BLaER1 (cell line): ENCODE measurements around the gene SON.
A peak's percentile ranks its signal among the peaks of the same experiment; 100 is the strongest.

Experiments used
- H3K27ac ChIP-seq: shearing (Covaris generic); formaldehyde crosslinking; 2 replicates; pipeline ENCODE4 v1.8.1; 2022
- H3K27me3 ChIP-seq: shearing (Covaris generic); formaldehyde crosslinking; 2 replicates; pipeline ENCODE4 v1.8.1; 2022
- H3K36me3 ChIP-seq: shearing (Covaris generic); formaldehyde crosslinking; 2 replicates; pipeline ENCODE4 v1.8.1; 2022
- H3K4me1 ChIP-seq: shearing (Covaris generic); formaldehyde crosslinking; 2 replicates; pipeline ENCODE4 v1.8.1; 2022
- H3K4me2 ChIP-seq: shearing (Covaris generic); formaldehyde crosslinking; 2 replicates; pipeline ENCODE4 v1.8.1; 2022
- H3K4me3 ChIP-seq: shearing (Covaris generic); formaldehyde crosslinking; 2 replicates; pipeline ENCODE4 v1.8.1; 2022
- H3K9ac ChIP-seq: shearing (Covaris generic); formaldehyde crosslinking; 2 replicates; pipeline ENCODE4 v1.8.1; 2022
- H3K9me3 ChIP-seq: shearing (Covaris generic); formaldehyde crosslinking; 2 replicates; pipeline ENCODE4 v1.8.1; 2022
- H4K20me1 ChIP-seq: shearing (Covaris generic); formaldehyde crosslinking; 2 replicates; pipeline ENCODE4 v1.8.1; 2022
- Cebpa-rat ChIP-seq: shearing (Covaris generic); IDR thresholded peaks from 2 replicates; pipeline ENCODE4 v1.8.1; 2022

The SON gene

DNA sequence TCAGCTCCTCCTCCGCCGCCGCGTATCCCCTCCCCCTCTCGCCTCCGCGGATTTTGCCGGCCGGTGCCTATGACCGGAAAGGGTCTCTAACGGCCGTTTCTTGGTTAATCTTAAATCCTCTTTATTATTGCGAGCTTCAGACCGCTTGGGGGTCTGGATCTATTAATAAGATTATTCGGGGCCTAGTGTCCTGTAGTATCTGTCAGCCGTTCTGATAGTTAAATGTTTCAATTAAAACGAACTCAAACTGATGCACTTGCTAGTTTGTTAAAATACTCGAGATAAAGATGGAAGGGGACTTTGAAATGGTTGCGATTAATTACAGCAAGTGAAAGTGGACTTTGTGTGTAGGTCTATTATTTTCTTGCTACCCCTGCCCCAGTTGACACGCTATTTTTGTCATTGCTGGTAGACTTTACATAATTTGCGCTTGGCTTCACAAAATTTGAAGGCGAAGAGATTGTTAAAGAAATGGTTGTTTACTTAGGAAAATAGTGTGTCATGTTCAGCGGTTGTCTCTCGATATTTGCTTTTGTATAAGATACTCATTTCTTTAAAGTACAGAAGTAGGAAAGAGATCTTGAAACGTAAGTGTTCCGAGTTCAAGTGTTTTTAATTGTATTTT, 779 bp downstream of the SON start:
- peaks cover 37% of the 10 kb centered on the region for H3K36me3 ChIP-seq
- H3K4me2 ChIP-seq: peak overlapping the region; percentile 85
- TF ChIP-seq Cebpa-rat: no peak
- H3K4me1 ChIP-seq: peaks cover 33% of the 10 kb centered on the region
- peak overlapping the region; percentile 98 for H3K27ac ChIP-seq
- peaks cover 55% of the 10 kb centered on the region for H4K20me1 ChIP-seq
- H3K27me3 ChIP-seq: no peaks in the 10 kb centered on the region
- peak overlapping the region; percentile 83 for H3K4me3 ChIP-seq
- peak overlapping the region; percentile 98 for H3K9ac ChIP-seq
- no peaks in the 10 kb centered on the region for H3K9me3 ChIP-seq

DNA sequence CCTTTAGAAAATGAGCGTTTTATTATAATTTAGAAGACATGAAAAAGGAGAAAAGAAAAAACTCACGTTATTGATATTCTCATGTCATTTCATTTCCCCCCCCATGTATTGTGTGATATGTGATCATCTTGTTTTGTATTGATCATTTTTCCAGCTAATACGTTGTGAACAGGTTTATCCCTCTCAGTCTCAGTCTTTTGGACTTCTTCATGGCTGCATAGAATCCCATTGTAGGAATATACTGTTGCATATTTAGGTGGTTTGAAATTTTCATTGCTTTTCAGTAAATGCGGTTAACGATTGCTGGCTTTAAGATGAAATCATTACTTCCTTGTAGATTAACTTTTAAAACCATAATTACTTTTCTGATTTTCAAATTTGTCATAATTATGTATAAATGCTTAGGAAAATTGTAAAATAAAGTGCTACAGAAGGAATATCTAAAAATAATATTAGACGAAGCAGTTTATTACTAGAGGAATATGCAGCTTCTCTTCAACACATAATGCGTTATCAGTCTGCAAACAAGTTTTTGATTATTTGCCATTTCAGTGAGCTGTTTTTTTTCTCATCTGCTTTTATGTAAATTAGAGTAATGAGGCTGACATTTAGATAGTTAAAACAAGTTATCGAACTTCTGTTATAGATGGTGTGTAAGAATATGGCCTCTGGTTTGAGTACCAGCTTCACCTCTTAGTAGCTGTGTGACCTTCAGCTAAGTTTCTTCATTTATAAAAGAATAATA, 1.8 kb downstream of the SON start:
- Histone ChIP-seq H3K9me3 (no peaks in the 10 kb centered on the region), H3K4me3 (peak overlapping the region; percentile 83), H3K27ac (no peak overlapping the region; the same call in 1 of the 2 replicates), H3K9ac (peak overlapping the region; percentile 98), H3K4me2 (peak overlapping the region; percentile 85), H3K36me3 (peaks cover 37% of the 10 kb centered on the region), H4K20me1 (peaks cover 65% of the 10 kb centered on the region), H3K4me1 (peaks cover 33% of the 10 kb centered on the region), H3K27me3 (no peaks in the 10 kb centered on the region)
- no peak for TF ChIP-seq Cebpa-rat

DNA sequence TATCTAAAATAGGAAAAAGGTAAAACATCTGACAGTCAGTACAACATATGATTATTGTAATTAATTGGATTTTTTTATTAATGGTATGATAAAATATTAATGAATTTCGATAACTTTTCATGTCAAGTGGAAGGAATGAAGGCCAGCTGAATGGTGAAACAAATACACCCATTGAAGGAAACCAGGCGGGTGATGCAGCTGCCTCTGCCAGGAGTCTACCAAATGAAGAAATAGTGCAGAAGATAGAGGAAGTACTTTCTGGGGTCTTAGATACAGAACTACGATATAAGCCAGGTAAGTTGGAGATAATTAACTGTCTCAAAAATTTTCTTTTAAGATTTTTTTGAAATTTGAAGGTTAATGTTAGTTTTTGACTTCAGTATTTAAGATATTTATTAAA, 3.2 kb downstream of the SON start:
- Histone ChIP-seq H3K9me3 (no peaks in the 10 kb centered on the region), H4K20me1 (peaks cover 80% of the 10 kb centered on the region), H3K9ac (no peak overlapping the region), H3K4me1 (peaks cover 22% of the 10 kb centered on the region), H3K36me3 (peaks cover 50% of the 10 kb centered on the region), H3K4me2 (no peak overlapping the region), H3K4me3 (no peak overlapping the region), H3K27ac (no peak overlapping the region), H3K27me3 (no peaks in the 10 kb centered on the region)
- TF ChIP-seq Cebpa-rat: no peak

- Histone ChIP-seq H3K4me1 (peaks cover 10% of the 10 kb centered on the region), H3K4me3 (no peak overlapping the region), H3K4me2 (no peak overlapping the region), H3K9me3 (no peaks in the 10 kb centered on the region), H3K27me3 (no peaks in the 10 kb centered on the region), H3K36me3 (peaks cover 90% of the 10 kb centered on the region), H4K20me1 (peaks cover 100% of the 10 kb centered on the region), H3K9ac (no peak overlapping the region), H3K27ac (no peak overlapping the region)
- no peak for TF ChIP-seq Cebpa-rat
Observed at GRCh38 chr21:33549848-33550771, 7.3 kb downstream of the SON start.

- H3K4me3 ChIP-seq: no peak overlapping the region
- no peak overlapping the region for H3K4me2 ChIP-seq
- H4K20me1 ChIP-seq: peaks cover 100% of the 10 kb centered on the region
- H3K27ac ChIP-seq: no peak overlapping the region
- H3K36me3 ChIP-seq: peaks cover 99% of the 10 kb centered on the region
- TF ChIP-seq Cebpa-rat: no peak
- H3K27me3 ChIP-seq: no peaks in the 10 kb centered on the region
- H3K9ac ChIP-seq: no peak overlapping the region
- H3K4me1 ChIP-seq: peaks cover under 1% of the 10 kb centered on the region; the same call in 1 of the 2 replicates
- H3K9me3 ChIP-seq: no peaks in the 10 kb centered on the region
Observed at GRCh38 chr21:33550772-33551660, 8.2 kb downstream of the SON start.

DNA sequence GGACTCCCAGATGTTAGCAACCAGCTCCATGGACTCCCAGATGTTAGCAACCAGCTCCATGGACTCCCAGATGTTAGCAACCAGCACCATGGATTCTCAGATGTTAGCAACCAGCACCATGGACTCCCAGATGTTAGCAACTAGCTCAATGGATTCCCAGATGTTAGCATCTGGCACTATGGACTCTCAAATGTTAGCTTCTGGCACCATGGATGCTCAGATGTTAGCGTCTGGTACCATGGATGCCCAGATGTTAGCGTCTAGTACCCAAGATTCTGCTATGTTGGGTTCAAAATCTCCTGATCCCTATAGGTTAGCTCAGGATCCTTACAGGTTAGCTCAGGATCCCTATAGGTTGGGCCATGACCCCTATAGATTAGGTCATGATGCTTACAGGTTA, 8.8 kb downstream of the SON start:
- peaks cover 100% of the 10 kb centered on the region for H4K20me1 ChIP-seq
- no peak for TF ChIP-seq Cebpa-rat
- H3K9ac ChIP-seq: no peak overlapping the region
- no peaks in the 10 kb centered on the region for H3K9me3 ChIP-seq
- no peak overlapping the region for H3K4me3 ChIP-seq
- no peaks in the 10 kb centered on the region for H3K4me1 ChIP-seq
- H3K36me3 ChIP-seq: peaks cover 99% of the 10 kb centered on the region
- H3K27me3 ChIP-seq: no peaks in the 10 kb centered on the region
- H3K4me2 ChIP-seq: no peak overlapping the region
- H3K27ac ChIP-seq: no peak overlapping the region

DNA sequence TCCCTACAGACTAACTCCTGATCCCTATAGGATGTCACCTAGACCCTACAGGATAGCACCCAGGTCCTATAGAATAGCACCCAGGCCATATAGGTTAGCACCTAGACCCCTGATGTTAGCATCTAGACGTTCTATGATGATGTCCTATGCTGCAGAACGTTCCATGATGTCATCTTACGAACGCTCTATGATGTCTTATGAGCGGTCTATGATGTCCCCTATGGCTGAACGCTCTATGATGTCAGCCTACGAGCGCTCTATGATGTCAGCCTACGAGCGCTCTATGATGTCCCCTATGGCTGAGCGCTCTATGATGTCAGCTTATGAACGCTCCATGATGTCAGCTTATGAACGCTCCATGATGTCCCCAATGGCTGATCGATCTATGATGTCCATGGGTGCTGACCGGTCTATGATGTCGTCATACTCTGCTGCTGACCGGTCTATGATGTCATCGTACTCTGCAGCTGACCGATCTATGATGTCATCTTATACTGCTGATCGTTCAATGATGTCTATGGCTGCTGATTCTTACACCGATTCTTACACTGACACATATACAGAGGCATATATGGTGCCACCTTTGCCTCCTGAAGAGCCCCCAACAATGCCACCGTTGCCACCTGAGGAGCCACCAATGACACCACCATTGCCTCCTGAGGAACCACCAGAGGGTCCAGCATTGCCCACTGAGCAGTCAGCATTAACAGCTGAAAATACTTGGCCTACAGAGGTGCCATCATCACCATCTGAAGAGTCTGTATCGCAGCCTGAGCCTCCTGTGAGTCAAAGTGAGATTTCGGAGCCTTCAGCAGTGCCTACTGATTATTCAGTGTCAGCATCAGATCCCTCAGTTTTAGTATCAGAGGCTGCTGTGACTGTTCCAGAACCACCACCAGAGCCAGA, 9.5 kb downstream of the SON start:
- H3K4me3 ChIP-seq: no peak overlapping the region
- H3K27ac ChIP-seq: no peak overlapping the region
- H4K20me1 ChIP-seq: peaks cover 100% of the 10 kb centered on the region
- peaks cover 99% of the 10 kb centered on the region for H3K36me3 ChIP-seq
- H3K9ac ChIP-seq: no peak overlapping the region
- no peaks in the 10 kb centered on the region for H3K9me3 ChIP-seq
- no peaks in the 10 kb centered on the region for H3K4me1 ChIP-seq
- TF ChIP-seq Cebpa-rat: no peak
- no peak overlapping the region for H3K4me2 ChIP-seq
- H3K27me3 ChIP-seq: no peaks in the 10 kb centered on the region

- Histone ChIP-seq H3K4me2 (no peak overlapping the region), H3K4me1 (no peaks in the 10 kb centered on the region), H4K20me1 (peaks cover 100% of the 10 kb centered on the region)
Observed at GRCh38 chr21:33552999-33553598, 10.3 kb downstream of the SON start.

More at GRCh38 chr21:33552999-33553598, 10.3 kb downstream of the SON start:
- Histone ChIP-seq H3K4me3 (no peak overlapping the region), H3K36me3 (peaks cover 99% of the 10 kb centered on the region), H3K9ac (no peak overlapping the region), H3K27me3 (no peaks in the 10 kb centered on the region), H3K9me3 (no peaks in the 10 kb centered on the region), H3K27ac (no peak overlapping the region)
- no peak for TF ChIP-seq Cebpa-rat
